Putamen (tissue), 1 donor: ENCODE results near the gene PSAPL1.

Source experiments
- DNase-seq: peaks from one replicate; pipeline ENCODE4 v3.0.0-alpha.2; 2016; ENCODE audit warnings: low spot score

PSAPL1 gene

GRCh38 chr4:7381890-7382633 is 52.7 kb downstream of the PSAPL1 start:
- DNase-seq: no peak

DNA sequence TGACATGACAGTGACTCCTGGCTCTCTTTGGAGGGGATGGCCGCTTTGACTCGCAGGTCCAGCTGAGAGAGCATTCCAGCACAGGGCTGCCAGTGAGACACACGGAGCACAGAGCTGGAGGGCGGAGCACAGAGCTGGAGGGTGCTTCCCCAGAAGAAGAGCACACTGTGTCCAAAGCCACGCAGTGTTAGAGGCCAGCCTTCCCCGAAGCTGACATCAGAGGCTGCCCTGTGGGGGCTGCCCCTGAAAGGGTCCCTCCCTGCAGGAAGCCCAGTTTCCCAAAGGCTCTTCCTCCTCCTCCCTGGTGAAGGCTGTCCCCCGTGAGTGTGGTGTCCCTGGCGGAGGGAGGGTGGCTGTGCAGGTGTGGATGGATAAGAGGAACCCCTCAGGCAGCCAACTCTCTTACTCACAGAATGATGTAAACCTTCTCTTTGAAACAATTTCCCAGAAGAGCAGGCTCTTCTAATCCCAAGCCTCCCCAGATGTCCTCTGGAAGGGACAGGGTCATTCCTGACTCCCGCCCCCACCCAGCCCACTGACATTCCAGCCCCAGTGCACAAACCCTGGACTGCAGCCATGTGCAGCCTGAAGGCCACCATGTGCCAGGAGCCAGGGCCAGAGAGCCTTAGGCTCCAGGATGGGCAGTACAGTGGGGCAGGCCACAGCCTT is 53.4 kb downstream of the PSAPL1 start:
- DNase-seq: no peak
